NCI-H1105 (cell line): Measurements from ENCODE around the gene CCDC182.

Source experiments
- DNase-seq: peaks from one replicate; lab custom pipeline; 2025; lab: John Stamatoyannopoulos, UW

The CCDC182 gene

GRCh38 chr17:57697197-57697596, 47.9 kb downstream of the CCDC182 start:
- no peak for DNase-seq

- peak; percentile 28 for DNase-seq
These were observed 49.0 kb downstream of the CCDC182 start for GRCh38 chr17:57696050-57696449.
